Measurements from ENCODE around the gene TMC7.
A peak's percentile ranks its signal among the peaks of the same experiment; 100 is the strongest.

Gene TMC7

GRCh38 chr16:19071811-19072777 is 88.4 kb downstream of the TMC7 start:
- TF ChIP-seq CTCF (IDR thresholded peaks at IDR 0.05; ENCODE audit: insufficient read depth, low read length, missing control alignments), result peak; percentile 72
- ChIA-PET CTCF (interaction anchor here (0.8 to 7.4 kb wide), 13 partner anchors 10 to 430 kb away, joined by 3 to 106 read pairs (median 4); partner anchors contain the start of gene TMC7), POLR2A (no interaction called here)
- no peak overlapping the region for H3K4me3 ChIP-seq (ENCODE audit: low read depth, low read length)
- DNase-seq (ENCODE audit: low read depth, low spot score), result no peak

- DNase-seq (ENCODE audit: low read depth, low spot score), result no peak
- no peak overlapping the region for H3K4me3 ChIP-seq (ENCODE audit: low read depth, low read length)
- ChIA-PET CTCF (interaction anchor here (0.6 to 7.4 kb wide), 4 partner anchors 11 to 138 kb away, joined by 3 to 106 read pairs (median 6); partner anchors contain the start of gene TMC7), POLR2A (no interaction called here)
- TF ChIP-seq CTCF (IDR thresholded peaks at IDR 0.05; ENCODE audit: insufficient read depth, low read length, missing control alignments), result no peak
Measured at GRCh38 chr16:19073344-19073743, 89.6 kb downstream of the TMC7 start.

DNA sequence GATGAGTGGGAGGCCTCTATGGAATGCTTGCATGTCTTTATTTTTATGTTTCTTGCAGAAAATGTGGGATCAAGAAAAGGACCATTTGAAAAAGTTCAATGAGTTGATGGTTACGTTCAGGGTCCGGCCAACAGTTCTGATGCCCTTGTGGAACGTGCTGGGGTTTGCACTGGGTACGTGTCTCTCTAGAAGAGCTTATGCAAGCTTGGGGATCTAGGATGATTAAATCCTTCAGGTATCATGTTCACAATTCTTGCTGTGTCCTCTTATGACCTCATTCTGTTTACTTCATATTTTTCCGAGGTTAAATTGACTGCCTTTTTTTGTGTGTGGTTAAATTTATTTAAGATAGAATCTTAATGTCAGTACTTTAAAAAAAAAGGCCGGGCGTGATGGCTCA is 90.1 kb downstream of the TMC7 start:
- DNase-seq (ENCODE audit: low read depth, low spot score), result no peak
- CTCF ChIA-PET, result interaction anchor here (0.7 to 7.4 kb wide), 4 partner anchors 10 to 1947 kb away, joined by 3 to 106 read pairs (median 6); partner anchors contain the start of gene TMC7
- TF ChIP-seq CTCF (IDR thresholded peaks at IDR 0.05; ENCODE audit: insufficient read depth, low read length, missing control alignments), result no peak
- POLR2A ChIA-PET, result no interaction called here
- H3K4me3 ChIP-seq (ENCODE audit: low read depth, low read length), result no peak overlapping the region

GRCh38 chr16:19075511-19075910 is 91.8 kb downstream of the TMC7 start:
- ChIA-PET CTCF (interaction anchor here (1.5 to 2.9 kb wide), 2 partner anchors 10 to 92 kb away, joined by 4 to 24 read pairs; partner anchors contain the start of gene TMC7), POLR2A (no interaction called here)

GRCh38 chr16:19077879-19078278 is 94.1 kb downstream of the TMC7 start:
- no peak for DNase-seq (ENCODE audit: low read depth, low spot score)
- ChIA-PET CTCF (interaction anchor here (1.0 to 2.9 kb wide), 7 partner anchors 8 to 298 kb away, joined by 3 to 24 read pairs (median 4); no protein-coding TSS in a partner anchor), POLR2A (no interaction called here)
- no peak for TF ChIP-seq CTCF (IDR thresholded peaks at IDR 0.05; ENCODE audit: insufficient read depth, low read length, missing control alignments)
- no peak overlapping the region for H3K4me3 ChIP-seq (ENCODE audit: low read depth, low read length)

More at GRCh38 chr16:19075511-19075910, 91.8 kb downstream of the TMC7 start:
- DNase-seq (ENCODE audit: low read depth, low spot score), result no peak
- H3K4me3 ChIP-seq (ENCODE audit: low read depth, low read length), result no peak overlapping the region
- TF ChIP-seq CTCF (IDR thresholded peaks at IDR 0.05; ENCODE audit: insufficient read depth, low read length, missing control alignments), result no peak

- no peak overlapping the region for H3K4me3 ChIP-seq (ENCODE audit: low read depth, low read length)
- CTCF ChIA-PET, result interaction anchor here (1.4 to 9.6 kb wide), 5 partner anchors 9 to 419 kb away, joined by 4 to 161 read pairs (median 88); no protein-coding TSS in a partner anchor
- no peak for DNase-seq (ENCODE audit: low read depth, low spot score)
- POLR2A ChIA-PET, result no interaction called here
- TF ChIP-seq CTCF (IDR thresholded peaks at IDR 0.05; ENCODE audit: insufficient read depth, low read length, missing control alignments), result no peak
Measured at GRCh38 chr16:19083670-19084069, 99.9 kb downstream of the TMC7 start.

All from AG04449 (cell line).